HG03432 (cell line): ENCODE data around the gene MSRB3.

Experiments
- ATAC-seq: cut with Tn5 transposase; IDR thresholded peaks from one replicate; pipeline ENCODE4 v1.9.1; 2021; ENCODE audit warnings: mild to moderate bottlenecking, moderate library complexity; ENCODE audit not compliant: unreplicated experiment

MSRB3 gene

GRCh38 chr12:65493913-65494245, 215.4 kb downstream of the MSRB3 start:
- no peak for ATAC-seq

- no peak for ATAC-seq
These were observed 216.1 kb downstream of the MSRB3 start for GRCh38 chr12:65494537-65494936.

- ATAC-seq: no peak
These were observed 216.8 kb downstream of the MSRB3 start for GRCh38 chr12:65495233-65495632.

- no peak for ATAC-seq
These were observed 218.1 kb downstream of the MSRB3 start for GRCh38 chr12:65496617-65497016.

- ATAC-seq: no peak
These were observed 219.2 kb downstream of the MSRB3 start for GRCh38 chr12:65497660-65498059.

- no peak for ATAC-seq
These were observed 220.7 kb downstream of the MSRB3 start for GRCh38 chr12:65499167-65499566.

GRCh38 chr12:65500091-65500900, 221.8 kb downstream of the MSRB3 start:
- ATAC-seq: no peak

- ATAC-seq: no peak
These were observed 222.7 kb downstream of the MSRB3 start for GRCh38 chr12:65501093-65501621.

- ATAC-seq: no peak
These were observed 223.5 kb downstream of the MSRB3 start for GRCh38 chr12:65501935-65502334.

GRCh38 chr12:65504417-65504816, 225.9 kb downstream of the MSRB3 start:
- no peak for ATAC-seq

- ATAC-seq: no peak
These were observed 227.1 kb downstream of the MSRB3 start for GRCh38 chr12:65505386-65506121.

GRCh38 chr12:65508276-65509035, 230.0 kb downstream of the MSRB3 start:
- ATAC-seq: no peak

- ATAC-seq: no peak
These were observed 231.5 kb downstream of the MSRB3 start for GRCh38 chr12:65510007-65510406.

- ATAC-seq: no peak
These were observed 232.1 kb downstream of the MSRB3 start for GRCh38 chr12:65510584-65511050.

GRCh38 chr12:65511134-65511834, 232.8 kb downstream of the MSRB3 start:
- ATAC-seq: no peak

GRCh38 chr12:65511912-65512311, 233.4 kb downstream of the MSRB3 start:
- ATAC-seq: no peak
